GM18873 (cell line): Measurements from ENCODE around the gene ZCCHC12.

Source experiments
- ATAC-seq: cut with Tn5 transposase; IDR thresholded peaks from one replicate; pipeline ENCODE4 v1.9.1; 2021; ENCODE audit warnings: mild to moderate bottlenecking, moderate library complexity, moderate number of reproducible peaks; ENCODE audit not compliant: unreplicated experiment, low FRiP score

The ZCCHC12 gene

GRCh38 chrX:118865231-118865630 lies 41.6 kb downstream of the ZCCHC12 start:
- ATAC-seq = no peak

DNA sequence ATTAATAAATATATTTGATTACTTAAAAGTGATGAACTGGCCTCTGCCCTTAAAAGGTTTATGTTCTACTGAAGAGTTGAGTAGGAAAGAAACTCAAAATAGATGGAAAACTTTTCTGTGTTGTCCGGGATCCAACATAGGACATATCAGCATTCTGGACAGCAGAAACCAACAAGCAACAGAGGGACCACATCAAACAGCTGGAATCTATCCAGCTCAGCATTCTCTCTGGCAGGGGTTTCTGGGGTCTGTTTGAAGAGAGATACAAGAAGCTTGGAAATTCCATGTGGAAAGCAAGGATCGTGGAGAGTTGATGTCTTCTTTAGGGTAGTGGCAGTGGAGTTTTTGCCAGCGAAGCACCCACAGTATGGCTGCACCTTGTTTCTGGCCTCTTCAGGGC lies 43.6 kb downstream of the ZCCHC12 start:
- no peak for ATAC-seq

DNA sequence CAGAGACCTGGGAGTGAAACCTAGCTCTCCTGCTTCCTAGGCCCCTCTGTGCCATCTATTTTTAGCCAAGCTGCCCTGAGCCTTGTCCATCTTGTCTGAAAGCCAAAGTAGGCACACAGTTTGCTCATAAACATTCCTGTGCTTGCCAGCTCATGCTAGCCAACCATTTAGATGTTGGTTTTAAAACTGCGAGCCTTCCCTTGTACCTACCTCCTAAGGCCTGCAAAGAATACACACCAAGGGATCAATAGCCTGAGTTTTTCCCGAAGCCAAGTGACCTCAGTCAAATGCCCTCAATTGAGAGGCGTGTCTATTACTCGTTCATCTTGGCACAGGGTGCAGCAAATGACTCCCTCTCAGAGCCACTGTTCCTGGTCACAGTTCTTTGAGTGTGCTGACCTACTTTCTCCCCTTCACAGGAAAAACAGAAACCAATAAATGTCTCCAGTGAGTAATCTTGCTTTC lies 48.5 kb downstream of the ZCCHC12 start:
- ATAC-seq = no peak
